MM.1S (cell line): ENCODE data around the gene ISOC1.

Source experiments
- CTCF ChIP-seq: fragments of 300-600 bp; sonication (generic); IDR thresholded peaks from 2 replicates; pipeline ENCODE4 v1.5.1; 2016; ENCODE audit warnings: antibody characterized with exemption, low read length, mixed read lengths
- EZH2phosphoT487 ChIP-seq: fragments of 300-600 bp; sonication (generic); IDR thresholded peaks from 2 replicates; pipeline ENCODE4 v1.6.1; 2018; ENCODE audit warnings: antibody characterized with exemption, low read length

- TF ChIP-seq CTCF: no peak
- no peak for TF ChIP-seq EZH2phosphoT487
These were observed 28.8 kb upstream of the ISOC1 start for GRCh38 chr5:129065721-129066120.
